GM12878 (cell line): ENCODE results near the gene ELAVL3. TPM values are rescaled to one million over a fixed set of nuclear protein-coding genes. Genes with fewer than 3 reads are reported as not detected.
A peak's percentile ranks its signal among the peaks of the same experiment; 100 is the strongest.

Experiments used
- CEBPB ChIP-seq, 2 experiments: fragments of 150-350 bp in 1 of 2; IDR thresholded peaks; 2 replicates each; pipeline ENCODE4 v1.6.1; 2012 to 2014; ENCODE audit warnings: low read depth in 2 of 2, low read length in 2 of 2, borderline replicate concordance in 1 of 2, inconsistent platforms in 1 of 2
- CHD1 ChIP-seq: IDR thresholded peaks from 2 replicates; pipeline ENCODE4 v1.6.1; 2012; ENCODE audit warnings: low read depth, low read length, improper control_type of control experiment
- CHD4 ChIP-seq: fragments of 200-600 bp; sonication (generic); IDR thresholded peaks from 2 replicates; pipeline ENCODE4 v1.6.1; 2016; ENCODE audit warnings: mild to moderate bottlenecking
- DPF2 ChIP-seq: fragments of 450-650 bp; IDR thresholded peaks from 2 replicates; pipeline ENCODE4 v1.6.1; 2017; ENCODE audit warnings: mild to moderate bottlenecking
- EGR1 ChIP-seq, 2 experiments: IDR thresholded peaks; 1 replicate in 1 of 2; 2 replicates in 1 of 2; pipeline ENCODE4 v1.6.1; 2011 to 2012; ENCODE audit warnings: low read depth in 2 of 2, low read length in 2 of 2, borderline replicate concordance in 1 of 2, mild to moderate bottlenecking in 1 of 2, moderate library complexity in 1 of 2
- EZH2 ChIP-seq: IDR thresholded peaks from 2 replicates; pipeline ENCODE4 v1.6.1; 2012; ENCODE audit warnings: low read depth, mild to moderate bottlenecking, control low read depth, inconsistent platforms, low read length, borderline replicate concordance; ENCODE audit not compliant: control insufficient read depth
- HCFC1 ChIP-seq: fragments of 150-350 bp; IDR thresholded peaks from 2 replicates; pipeline ENCODE4 v1.6.1; 2014; ENCODE audit warnings: low read length
- KAT2A ChIP-seq: conservative IDR thresholded peaks from 2 replicates; pipeline ENCODE4 v1.6.1; 2011; ENCODE audit warnings: low read depth, low read length; ENCODE audit not compliant: control insufficient read depth
- LARP7 ChIP-seq: fragments of 450-650 bp; IDR thresholded peaks from 2 replicates; pipeline ENCODE4 v1.6.1; 2017; ENCODE audit warnings: mild to moderate bottlenecking
- NBN ChIP-seq: fragments of 450-650 bp; IDR thresholded peaks from 2 replicates; pipeline ENCODE4 v1.6.1; 2016
- POLR2AphosphoS2 ChIP-seq: IDR thresholded peaks from 2 replicates; pipeline ENCODE4 v1.6.1; 2011; ENCODE audit warnings: low read depth, mild to moderate bottlenecking, low read length, improper control_type of control experiment, moderate library complexity
- RBBP5 ChIP-seq: fragments of 200-600 bp; sonication (generic); conservative IDR thresholded peaks from 2 replicates; pipeline ENCODE4 v1.6.1; 2016
- SMAD1 ChIP-seq: fragments of 450-650 bp; IDR thresholded peaks from 2 replicates; pipeline ENCODE4 v1.6.1; 2018; ENCODE audit warnings: mild to moderate bottlenecking, low read depth; ENCODE audit not compliant: partially characterized antibody
- SMC3 ChIP-seq: IDR thresholded peaks from 2 replicates; pipeline ENCODE4 v1.6.1; 2011; ENCODE audit warnings: low read length, improper control_type of control experiment, borderline replicate concordance
- SPI1 ChIP-seq: IDR thresholded peaks from 2 replicates; pipeline ENCODE4 v1.6.1; 2011; ENCODE audit warnings: low read depth, mild to moderate bottlenecking, low read length, moderate library complexity, borderline replicate concordance; ENCODE audit not compliant: insufficient read depth
- TARDBP ChIP-seq: IDR thresholded peaks from 2 replicates; pipeline ENCODE4 v1.6.1; 2016; ENCODE audit warnings: borderline replicate concordance
- TCF3 ChIP-seq: IDR thresholded peaks from 2 replicates; pipeline ENCODE4 v1.6.1; 2012; ENCODE audit warnings: low read depth, mild to moderate bottlenecking, low read length, borderline replicate concordance; ENCODE audit not compliant: insufficient read depth
- YBX1 ChIP-seq: fragments of 450-650 bp; IDR thresholded peaks from 2 replicates; pipeline ENCODE4 v1.6.1; 2016; ENCODE audit warnings: antibody characterized with exemption
- polyA plus RNA-seq, 11 experiments: library from polyadenylated mRNA; depleted of rRNA in 4 of 11; unstranded in 6 of 11; stranded (reverse) in 5 of 11; fragments of >200 nt; fragmentation: Nextera tagmentation in 4 of 11; fragmentation: Illumina TruSeq in 1 of 11; extraction: Ambion mirVana in 4 of 11; extraction: Trizol in 1 of 11; gene quantifications; 1 replicate in 1 of 11; 2 replicates in 10 of 11; pipeline versions ENCODE4 v1.2.1 to v1.2.3, GENCODE V29; 2011 to 2016; ENCODE audit warnings: inconsistent platforms in 2 of 11, missing spikeins in 2 of 11, low read depth in 1 of 11
- total RNA-seq, 4 experiments: library from RNA; depleted of rRNA in 3 of 4; stranded (reverse); fragments of >200 nt in 3 of 4; fragmentation: Illumina TruSeq in 1 of 4; extraction: Trizol in 1 of 4; gene quantifications; 2 replicates each; pipeline versions ENCODE4 v1.2.1 to v1.2.3, GENCODE V29; 2013 to 2021
- TF ChIP-seq, protein P1 (sequence below): fragments of 450-650 bp; IDR thresholded peaks from 2 replicates; pipeline ENCODE4 v1.6.1; 2014; ENCODE audit warnings: mild to moderate bottlenecking
- TF ChIP-seq, protein P2 (sequence below): fragments of 450-650 bp; IDR thresholded peaks from 2 replicates; pipeline ENCODE4 v1.6.1; 2017; ENCODE audit warnings: mild to moderate bottlenecking, moderate library complexity
- TF ChIP-seq, protein P3 (sequence below): IDR thresholded peaks from 2 replicates; pipeline ENCODE4 v1.6.1; 2011; ENCODE audit warnings: low read depth, low read length, improper control_type of control experiment, borderline replicate concordance

Gene ELAVL3
- total and polyA plus RNA-seq, 10 of the 15 experiments (the other 5 are each of a cell fraction or from before 2014, with no cell fraction given): under 0.01 to 0.05 (median 0.01) TPM; not detected in 7

- TF ChIP-seq KAT2A (no peak), POLR2AphosphoS2 (no peak), SMAD1 (no peak), RBBP5 (no peak), CHD4 (no peak), SPI1 (no peak), NBN (no peak), TCF3 (no peak), TARDBP (no peak), CEBPB (IDR thresholded peaks at IDR 0.05; ENCODE audit: borderline replicate concordance in 1 of 2, low read depth in 2 of 2, low read length in 2 of 2) (no peak), LARP7 (0 out of 2 replicates have a peak, but pooled peaks have one; percentile 19), YBX1 (no peak), EZH2 (no peak), EGR1 (IDR thresholded peaks at IDR 0.05; ENCODE audit: borderline replicate concordance in 1 of 2, low read depth in 2 of 2, low read length in 2 of 2) (no peak), HCFC1 (no peak), SMC3 (peak; percentile 59; the same call in 1 of the 2 replicates), CHD1 (no peak), DPF2 (no peak)
- TF ChIP-seq, protein P1, sequence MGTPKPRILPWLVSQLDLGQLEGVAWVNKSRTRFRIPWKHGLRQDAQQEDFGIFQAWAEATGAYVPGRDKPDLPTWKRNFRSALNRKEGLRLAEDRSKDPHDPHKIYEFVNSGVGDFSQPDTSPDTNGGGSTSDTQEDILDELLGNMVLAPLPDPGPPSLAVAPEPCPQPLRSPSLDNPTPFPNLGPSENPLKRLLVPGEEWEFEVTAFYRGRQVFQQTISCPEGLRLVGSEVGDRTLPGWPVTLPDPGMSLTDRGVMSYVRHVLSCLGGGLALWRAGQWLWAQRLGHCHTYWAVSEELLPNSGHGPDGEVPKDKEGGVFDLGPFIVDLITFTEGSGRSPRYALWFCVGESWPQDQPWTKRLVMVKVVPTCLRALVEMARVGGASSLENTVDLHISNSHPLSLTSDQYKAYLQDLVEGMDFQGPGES: no peak
- TF ChIP-seq, protein P2, sequence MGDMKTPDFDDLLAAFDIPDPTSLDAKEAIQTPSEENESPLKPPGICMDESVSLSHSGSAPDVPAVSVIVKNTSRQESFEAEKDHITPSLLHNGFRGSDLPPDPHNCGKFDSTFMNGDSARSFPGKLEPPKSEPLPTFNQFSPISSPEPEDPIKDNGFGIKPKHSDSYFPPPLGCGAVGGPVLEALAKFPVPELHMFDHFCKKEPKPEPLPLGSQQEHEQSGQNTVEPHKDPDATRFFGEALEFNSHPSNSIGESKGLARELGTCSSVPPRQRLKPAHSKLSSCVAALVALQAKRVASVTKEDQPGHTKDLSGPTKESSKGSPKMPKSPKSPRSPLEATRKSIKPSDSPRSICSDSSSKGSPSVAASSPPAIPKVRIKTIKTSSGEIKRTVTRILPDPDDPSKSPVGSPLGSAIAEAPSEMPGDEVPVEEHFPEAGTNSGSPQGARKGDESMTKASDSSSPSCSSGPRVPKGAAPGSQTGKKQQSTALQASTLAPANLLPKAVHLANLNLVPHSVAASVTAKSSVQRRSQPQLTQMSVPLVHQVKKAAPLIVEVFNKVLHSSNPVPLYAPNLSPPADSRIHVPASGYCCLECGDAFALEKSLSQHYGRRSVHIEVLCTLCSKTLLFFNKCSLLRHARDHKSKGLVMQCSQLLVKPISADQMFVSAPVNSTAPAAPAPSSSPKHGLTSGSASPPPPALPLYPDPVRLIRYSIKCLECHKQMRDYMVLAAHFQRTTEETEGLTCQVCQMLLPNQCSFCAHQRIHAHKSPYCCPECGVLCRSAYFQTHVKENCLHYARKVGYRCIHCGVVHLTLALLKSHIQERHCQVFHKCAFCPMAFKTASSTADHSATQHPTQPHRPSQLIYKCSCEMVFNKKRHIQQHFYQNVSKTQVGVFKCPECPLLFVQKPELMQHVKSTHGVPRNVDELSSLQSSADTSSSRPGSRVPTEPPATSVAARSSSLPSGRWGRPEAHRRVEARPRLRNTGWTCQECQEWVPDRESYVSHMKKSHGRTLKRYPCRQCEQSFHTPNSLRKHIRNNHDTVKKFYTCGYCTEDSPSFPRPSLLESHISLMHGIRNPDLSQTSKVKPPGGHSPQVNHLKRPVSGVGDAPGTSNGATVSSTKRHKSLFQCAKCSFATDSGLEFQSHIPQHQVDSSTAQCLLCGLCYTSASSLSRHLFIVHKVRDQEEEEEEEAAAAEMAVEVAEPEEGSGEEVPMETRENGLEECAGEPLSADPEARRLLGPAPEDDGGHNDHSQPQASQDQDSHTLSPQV: no peak
- TF ChIP-seq, protein P3, sequence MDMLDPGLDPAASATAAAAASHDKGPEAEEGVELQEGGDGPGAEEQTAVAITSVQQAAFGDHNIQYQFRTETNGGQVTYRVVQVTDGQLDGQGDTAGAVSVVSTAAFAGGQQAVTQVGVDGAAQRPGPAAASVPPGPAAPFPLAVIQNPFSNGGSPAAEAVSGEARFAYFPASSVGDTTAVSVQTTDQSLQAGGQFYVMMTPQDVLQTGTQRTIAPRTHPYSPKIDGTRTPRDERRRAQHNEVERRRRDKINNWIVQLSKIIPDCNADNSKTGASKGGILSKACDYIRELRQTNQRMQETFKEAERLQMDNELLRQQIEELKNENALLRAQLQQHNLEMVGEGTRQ: no peak
These were observed 15.7 kb upstream of the ELAVL3 start (continued) for GRCh38 chr19:11496391-11497163.
